HepG2 (cell line): ENCODE results near the gene ATP13A2. TPM values are rescaled to one million over a fixed set of nuclear protein-coding genes. Genes with fewer than 3 reads are reported as not detected.
A peak's percentile ranks its signal among the peaks of the same experiment; 100 is the strongest.

Experiments
- AFF4 ChIP-seq: sonication (generic); formaldehyde crosslinking; IDR thresholded peaks from 2 replicates; pipeline ENCODE4 v1.4.0; 2020; ENCODE audit warnings: missing genetic modification reagents
- ASH2L ChIP-seq: fragments of 300-600, 200-600 bp; sonication (generic); IDR thresholded peaks from 2 replicates; pipeline ENCODE4 v1.7.0; 2017; ENCODE audit warnings: low read depth, mild to moderate bottlenecking, moderate library complexity, mixed read lengths, low read length; ENCODE audit not compliant: insufficient read length
- ATAD3A ChIP-seq: sonication (generic); formaldehyde crosslinking; IDR thresholded peaks from 2 replicates; pipeline ENCODE4 v1.4.0; 2020; ENCODE audit warnings: missing genetic modification reagents
- ATF7 ChIP-seq, 2 experiments: fragments of 450-650 bp in 1 of 2; sonication (generic) in 1 of 2; formaldehyde crosslinking in 1 of 2; IDR thresholded peaks; 2 replicates each; pipeline versions ENCODE4 v1.4.0 to v1.6.1; 2016 to 2020; ENCODE audit warnings: antibody characterized with exemption in 1 of 2, mild to moderate bottlenecking in 1 of 2, missing genetic modification reagents in 1 of 2
- CHD2 ChIP-seq: IDR thresholded peaks from 2 replicates; pipeline ENCODE4 v1.6.1; 2011; ENCODE audit warnings: low read depth, low read length, improper control_type of control experiment
- EEA1 ChIP-seq: sonication (generic); formaldehyde crosslinking; IDR thresholded peaks from 2 replicates; pipeline ENCODE4 v1.5.1; 2020; ENCODE audit warnings: mild to moderate bottlenecking, missing genetic modification reagents, borderline replicate concordance
- ISL2 ChIP-seq: sonication (generic); formaldehyde crosslinking; IDR thresholded peaks from 2 replicates; pipeline ENCODE4 v1.5.0; 2020; ENCODE audit warnings: missing genetic modification reagents
- KMT2B ChIP-seq: IDR thresholded peaks from 2 replicates; pipeline ENCODE4 v1.6.1; 2016; ENCODE audit warnings: missing genetic modification reagents, missing compliant biosample characterization
- MED8 ChIP-seq: sonication (generic); formaldehyde crosslinking; IDR thresholded peaks from 2 replicates; pipeline ENCODE4 v1.8.1; 2023; ENCODE audit warnings: mild to moderate bottlenecking, missing genetic modification reagents; ENCODE audit not compliant: insufficient replicate concordance
- NFIB ChIP-seq: sonication (generic); formaldehyde crosslinking; IDR thresholded peaks from 2 replicates; pipeline ENCODE4 v1.9.0; 2021; ENCODE audit warnings: missing genetic modification reagents, mild to moderate bottlenecking, borderline replicate concordance
- RCOR2 ChIP-seq: IDR thresholded peaks from 2 replicates; pipeline ENCODE4 v1.6.1; 2016; ENCODE audit warnings: missing biosample characterization, missing genetic modification reagents
- SMARCE1 ChIP-seq: fragments of 450-650 bp; IDR thresholded peaks from 2 replicates; pipeline ENCODE4 v1.6.1; 2017; ENCODE audit warnings: borderline replicate concordance
- ZFP36 ChIP-seq: fragments of 150-350 bp; IDR thresholded peaks from 2 replicates; pipeline ENCODE4 v1.6.1; 2018; ENCODE audit warnings: borderline replicate concordance, low read length, low read depth; ENCODE audit not compliant: partially characterized antibody
- ZNF296 ChIP-seq: sonication (generic); formaldehyde crosslinking; conservative IDR thresholded peaks from 2 replicates; pipeline ENCODE4 v1.5.0; 2020; ENCODE audit warnings: mild to moderate bottlenecking, missing genetic modification reagents
- ZNF430 ChIP-seq: sonication (generic); formaldehyde crosslinking; IDR thresholded peaks from 2 replicates; pipeline ENCODE4 v1.9.0; 2021; ENCODE audit warnings: mild to moderate bottlenecking, missing genetic modification reagents
- ZNF468 ChIP-seq: sonication (generic); formaldehyde crosslinking; IDR thresholded peaks from 2 replicates; pipeline ENCODE4 v1.8.0; 2022; ENCODE audit warnings: mild to moderate bottlenecking, moderate library complexity, missing genetic modification reagents
- ZNF7 ChIP-seq: IDR thresholded peaks from 2 replicates; pipeline ENCODE4 v1.6.1; 2016; ENCODE audit warnings: missing biosample characterization, missing genetic modification reagents
- polyA plus RNA-seq, 8 experiments: library from polyadenylated mRNA; depleted of rRNA in 3 of 8; stranded (reverse) in 7 of 8; unstranded in 1 of 8; fragments of >200 nt; fragmentation: Illumina TruSeq in 4 of 8; extraction: Trizol in 4 of 8; gene quantifications; 2 replicates each; pipeline versions ENCODE4 v1.2.1 to v1.2.3, GENCODE V29; 2011 to 2016; ENCODE audit warnings: low read depth in 4 of 8, missing spikeins in 1 of 8, mixed read lengths in 1 of 8; ENCODE audit not compliant: insufficient read depth in 1 of 8
- total RNA-seq, 5 experiments: library from RNA; depleted of rRNA; stranded (reverse); fragments of >200 nt; fragmentation: Illumina TruSeq; extraction: Trizol; gene quantifications; 2 replicates each; pipeline ENCODE4 v1.2.3, GENCODE V29; 2016; ENCODE audit warnings: low read depth in 1 of 5
- TF ChIP-seq, protein P1 (sequence below): sonication (generic); formaldehyde crosslinking; IDR thresholded peaks from 2 replicates; pipeline ENCODE4 v1.4.0; 2020; ENCODE audit warnings: mild to moderate bottlenecking, missing genetic modification reagents

The ATP13A2 gene
- total and polyA plus RNA-seq, 2 of the 13 experiments (the other 11 are each of a cell fraction or from before 2014, with no cell fraction given), result 13.2 to 16.2 TPM

GRCh38 chr1:17053685-17054410 lies 42.1 kb upstream of the ATP13A2 start, which contains the start of gene SDHB (continued):
- TF ChIP-seq RCOR2 (CRISPR knock-in tag), result no peak
- TF ChIP-seq ZNF430 (CRISPR knock-in tag), result 0 out of 2 replicates have a peak, but pooled peaks have one; percentile 34
- TF ChIP-seq KMT2B, result peak; percentile 71; the same call in 1 of the 2 replicates
- peak; percentile 54; the same call in 1 of the 2 replicates for TF ChIP-seq ISL2
- TF ChIP-seq MED8 (CRISPR knock-in tag), result no peak
- TF ChIP-seq ZNF468, result no peak
- no peak for TF ChIP-seq EEA1
- TF ChIP-seq CHD2, result no peak
- TF ChIP-seq NFIB (CRISPR knock-in tag), result no peak
- no peak for TF ChIP-seq ATAD3A (CRISPR knock-in tag)
- TF ChIP-seq SMARCE1, result no peak
- TF ChIP-seq, protein P1, sequence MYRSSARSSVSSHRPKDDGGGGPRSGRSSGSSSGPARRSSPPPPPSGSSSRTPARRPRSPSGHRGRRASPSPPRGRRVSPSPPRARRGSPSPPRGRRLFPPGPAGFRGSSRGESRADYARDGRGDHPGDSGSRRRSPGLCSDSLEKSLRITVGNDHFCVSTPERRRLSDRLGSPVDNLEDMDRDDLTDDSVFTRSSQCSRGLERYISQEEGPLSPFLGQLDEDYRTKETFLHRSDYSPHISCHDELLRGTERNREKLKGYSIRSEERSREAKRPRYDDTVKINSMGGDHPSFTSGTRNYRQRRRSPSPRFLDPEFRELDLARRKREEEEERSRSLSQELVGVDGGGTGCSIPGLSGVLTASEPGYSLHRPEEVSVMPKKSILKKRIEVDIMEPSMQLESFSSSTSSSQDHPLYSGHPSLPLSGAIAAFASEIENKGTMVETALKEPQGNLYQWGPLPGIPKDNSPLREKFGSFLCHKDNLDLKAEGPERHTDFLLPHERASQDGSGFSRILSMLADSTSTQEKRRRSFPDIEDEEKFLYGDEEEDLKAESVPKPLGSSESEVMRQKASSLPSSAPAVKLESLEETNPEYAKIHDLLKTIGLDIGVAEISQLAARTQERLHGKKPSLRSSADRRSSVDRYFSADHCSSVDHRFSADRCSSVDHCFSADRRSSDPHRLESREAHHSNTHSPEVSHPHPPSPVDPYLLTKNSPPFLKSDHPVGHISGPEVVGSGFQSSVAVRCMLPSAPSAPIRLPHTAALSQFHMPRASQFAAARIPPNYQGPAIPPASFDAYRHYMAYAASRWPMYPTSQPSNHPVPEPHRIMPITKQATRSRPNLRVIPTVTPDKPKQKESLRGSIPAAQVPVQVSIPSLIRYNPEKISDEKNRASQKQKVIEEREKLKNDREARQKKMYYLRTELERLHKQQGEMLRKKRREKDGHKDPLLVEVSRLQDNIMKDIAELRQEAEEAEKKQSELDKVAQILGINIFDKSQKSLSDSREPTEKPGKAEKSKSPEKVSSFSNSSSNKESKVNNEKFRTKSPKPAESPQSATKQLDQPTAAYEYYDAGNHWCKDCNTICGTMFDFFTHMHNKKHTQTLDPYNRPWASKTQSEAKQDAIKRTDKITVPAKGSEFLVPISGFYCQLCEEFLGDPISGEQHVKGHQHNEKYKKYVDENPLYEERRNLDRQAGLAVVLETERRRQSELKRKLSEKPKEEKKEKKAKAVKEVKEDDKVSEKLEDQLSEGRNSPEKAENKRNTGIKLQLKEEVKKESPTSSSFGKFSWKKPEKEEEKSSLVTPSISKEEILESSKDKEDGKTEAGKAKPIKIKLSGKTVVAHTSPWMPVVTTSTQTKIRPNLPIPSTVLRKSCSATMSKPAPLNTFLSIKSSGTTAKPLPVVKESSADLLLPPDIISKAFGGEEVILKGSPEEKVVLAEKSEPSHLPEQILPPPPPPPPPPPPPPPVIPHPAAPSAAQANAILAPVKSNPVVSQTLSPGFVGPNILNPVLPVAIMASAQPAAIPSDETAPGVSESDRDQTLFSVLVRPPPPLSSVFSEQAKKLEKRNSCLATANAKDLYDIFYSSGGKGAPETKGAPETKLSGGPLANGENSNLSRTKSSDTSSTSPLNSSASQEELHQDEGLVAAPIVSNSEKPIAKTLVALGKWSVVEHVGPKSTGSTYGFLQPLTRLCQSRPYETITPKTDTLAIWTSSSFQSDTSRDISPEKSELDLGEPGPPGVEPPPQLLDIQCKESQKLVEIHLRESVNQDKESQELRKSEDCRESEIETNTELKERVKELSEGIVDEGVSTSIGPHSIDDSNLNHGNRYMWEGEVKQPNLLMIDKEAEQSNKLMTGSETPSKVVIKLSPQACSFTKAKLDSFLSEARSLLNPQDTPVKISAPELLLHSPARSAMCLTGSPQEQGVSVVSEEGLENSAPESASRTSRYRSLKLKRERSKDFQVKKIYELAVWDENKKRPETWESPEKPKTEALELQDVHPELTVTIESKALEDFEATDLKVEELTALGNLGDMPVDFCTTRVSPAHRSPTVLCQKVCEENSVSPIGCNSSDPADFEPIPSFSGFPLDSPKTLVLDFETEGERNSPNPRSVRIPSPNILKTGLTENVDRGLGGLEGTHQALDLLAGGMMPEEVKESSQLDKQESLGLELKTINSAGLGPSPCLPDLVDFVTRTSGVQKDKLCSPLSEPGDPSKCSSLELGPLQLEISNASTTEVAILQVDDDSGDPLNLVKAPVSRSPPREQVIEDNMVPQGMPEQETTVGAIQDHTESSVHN (CRISPR knock-in tag), result no peak
- TF ChIP-seq ATF7 (IDR thresholded peaks at IDR 0.05), result no peak
- no peak for TF ChIP-seq ATF7 (CRISPR knock-in tag; IDR thresholded peaks at IDR 0.05)
- no peak for TF ChIP-seq ZNF296 (CRISPR knock-in tag)
- TF ChIP-seq ZNF7 (CRISPR knock-in tag), result no peak
- no peak for TF ChIP-seq ZFP36
- no peak for TF ChIP-seq AFF4 (CRISPR knock-in tag)
- peak; percentile 53 for TF ChIP-seq ASH2L
